HG02678 (cell line): ENCODE data around the gene KDM1A.

ENCODE experiments used
- ATAC-seq: cut with Tn5 transposase; IDR thresholded peaks from one replicate; pipeline ENCODE4 v1.9.1; 2021; ENCODE audit warnings: mild to moderate bottlenecking, moderate library complexity; ENCODE audit not compliant: unreplicated experiment

The KDM1A gene

GRCh38 chr1:23129846-23130245 is 110.6 kb downstream of the KDM1A start:
- no peak for ATAC-seq

GRCh38 chr1:23132033-23132432 is 112.8 kb downstream of the KDM1A start:
- ATAC-seq: no peak
